GM18909 (cell line): ENCODE measurements around the gene ZNF878.
"Not testable (repeated sequence)": the region's sequence is repeated elsewhere in the genome, so short reads cannot be mapped to it uniquely, and the experiment has no call there.

Experiments
- ATAC-seq: cut with Tn5 transposase; IDR thresholded peaks from one replicate; pipeline ENCODE4 v1.9.1; 2021; ENCODE audit warnings: mild to moderate bottlenecking; ENCODE audit not compliant: unreplicated experiment, poor library complexity

ZNF878 gene

DNA sequence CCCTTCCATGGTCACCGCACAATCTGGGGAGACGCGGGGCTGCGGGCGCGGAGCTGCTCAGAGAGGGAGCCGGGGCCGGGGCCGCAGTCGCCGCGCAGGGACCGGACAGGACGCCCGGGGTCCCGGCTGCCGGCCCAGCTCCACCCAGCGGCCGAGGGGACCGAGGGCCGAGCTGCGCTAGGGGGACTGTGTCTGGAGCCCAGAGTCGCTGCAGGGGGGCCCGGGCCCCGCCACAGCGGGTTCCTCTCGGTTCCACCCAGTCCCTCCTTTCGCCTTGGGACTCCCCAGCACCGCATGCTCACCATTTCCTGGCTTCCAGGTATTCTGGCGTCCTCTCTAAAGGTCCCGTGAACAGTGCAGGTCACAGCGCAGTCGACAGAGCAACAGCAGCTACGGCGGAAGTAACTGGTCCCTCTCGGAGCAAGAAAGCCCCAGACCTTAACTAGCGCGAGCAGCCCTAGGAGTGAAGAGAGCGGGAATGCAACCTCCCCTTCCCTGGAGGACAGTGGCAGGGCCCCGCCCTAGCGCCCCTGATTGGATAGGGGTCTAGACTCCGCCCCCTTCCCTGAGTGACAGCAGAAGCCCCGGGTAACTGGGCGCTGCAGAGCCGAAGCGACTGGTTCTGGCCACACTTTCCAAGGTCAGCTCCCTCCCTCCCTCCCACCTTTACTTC is at the start of gene ZNF878:
ZNF878 (minus strand) TSS at position 465 of the 673 bp plus-strand sequence; CDS start at position 305, 160 bp downstream.
- ATAC-seq = peak; percentile 89

DNA sequence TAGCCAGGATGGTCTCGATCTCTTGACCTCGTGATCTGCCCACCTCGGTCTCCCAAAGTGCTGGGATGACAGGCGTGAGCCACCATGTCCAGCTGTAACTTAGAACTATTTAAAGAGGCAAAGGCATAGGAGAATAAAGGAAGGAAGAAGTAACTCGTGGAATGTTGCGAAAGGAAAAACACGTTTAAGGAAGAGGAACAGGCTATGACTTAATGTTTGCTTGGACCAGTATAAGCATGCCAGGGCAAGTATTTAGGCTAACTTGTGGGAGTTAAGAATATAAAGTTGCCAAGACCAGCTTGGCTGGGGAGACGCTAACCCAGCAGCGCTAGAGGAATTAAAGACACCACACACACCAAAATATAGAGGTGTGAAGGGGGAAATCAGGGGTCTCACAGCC is 45.3 kb upstream of the ZNF878 start:
- no peak for ATAC-seq

GRCh38 chr19:12095111-12095790 is 42.5 kb upstream of the ZNF878 start:
- no peak for ATAC-seq

DNA sequence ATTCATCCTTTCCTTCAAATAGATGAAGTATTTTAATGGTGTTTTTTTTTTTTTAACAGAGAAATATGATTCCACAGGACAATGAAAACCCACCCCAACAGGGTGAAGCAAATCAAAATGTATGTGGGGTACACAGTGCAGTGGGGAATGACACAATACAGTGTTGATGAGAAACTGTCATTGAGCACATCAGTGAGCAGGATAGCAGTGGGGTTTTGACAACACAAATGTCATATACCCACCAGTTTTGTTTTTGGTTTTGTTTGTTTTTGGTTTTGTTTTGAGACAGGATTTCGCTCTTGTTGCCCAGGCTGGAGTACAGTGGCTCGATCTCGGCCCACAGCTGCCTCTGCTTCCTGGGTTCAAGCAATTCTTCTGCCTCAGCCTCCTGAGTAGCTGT is 41.0 kb upstream of the ZNF878 start:
- ATAC-seq = no peak

- no peak for ATAC-seq
These were observed 40.2 kb upstream of the ZNF878 start for GRCh38 chr19:12092956-12093355.

GRCh38 chr19:12092065-12092867 is 39.5 kb upstream of the ZNF878 start:
- peak; percentile 56 for ATAC-seq

DNA sequence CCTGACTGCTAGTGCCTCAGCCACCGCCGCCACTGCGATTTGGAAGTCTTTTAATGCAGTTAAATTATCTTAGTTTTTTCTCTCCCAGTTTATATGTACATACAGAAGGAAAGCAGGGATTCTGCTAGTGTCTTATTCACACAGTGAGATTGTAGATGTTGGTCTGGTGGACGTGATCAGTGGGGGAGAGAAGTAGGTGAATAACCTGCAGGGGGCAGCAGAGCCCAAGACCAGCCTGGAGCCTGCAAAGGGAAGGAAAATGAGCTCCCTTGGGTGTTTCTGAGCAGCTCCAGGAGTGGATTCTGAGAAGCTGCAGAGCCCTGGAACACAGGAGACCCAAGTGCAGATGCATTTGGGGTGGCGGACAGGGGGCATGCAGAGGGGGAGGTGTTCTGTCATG is 38.0 kb upstream of the ZNF878 start:
- no peak for ATAC-seq

DNA sequence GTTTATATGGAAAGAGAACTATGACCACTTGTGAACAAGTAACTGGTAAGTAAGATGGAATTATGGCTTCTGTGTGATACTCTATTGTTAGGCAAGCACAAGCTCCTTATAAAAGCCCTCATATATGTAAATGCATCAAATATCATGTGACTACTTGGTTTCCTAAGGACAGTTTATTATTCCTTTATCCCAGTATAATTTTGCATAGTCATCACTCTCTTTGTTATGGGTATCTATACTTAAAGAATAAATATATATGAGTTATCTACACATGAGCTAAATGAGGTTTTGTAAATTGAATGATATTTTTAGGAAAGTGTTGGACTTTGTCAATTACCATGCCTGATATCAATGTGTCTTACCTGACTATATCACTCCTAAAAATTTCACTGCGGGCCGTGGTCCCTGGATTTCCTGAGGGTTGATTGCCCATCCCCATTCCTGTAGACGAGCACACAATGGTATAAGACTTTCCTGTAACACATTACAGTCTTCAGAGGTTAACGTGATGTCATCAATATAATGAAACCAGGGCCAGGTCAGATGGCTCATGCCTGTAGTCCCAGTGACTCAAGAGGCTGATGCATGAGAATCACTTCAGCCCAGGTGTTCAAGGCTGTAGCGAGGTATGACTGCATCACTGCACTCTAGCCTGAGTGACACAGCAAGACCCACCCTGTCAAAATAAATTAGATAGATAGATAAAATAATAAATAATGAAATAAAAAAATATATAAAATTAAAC is 32.5 kb upstream of the ZNF878 start:
- no peak for ATAC-seq

GRCh38 chr19:12083336-12083735 is 30.6 kb upstream of the ZNF878 start:
- not testable (repeated sequence) for ATAC-seq

DNA sequence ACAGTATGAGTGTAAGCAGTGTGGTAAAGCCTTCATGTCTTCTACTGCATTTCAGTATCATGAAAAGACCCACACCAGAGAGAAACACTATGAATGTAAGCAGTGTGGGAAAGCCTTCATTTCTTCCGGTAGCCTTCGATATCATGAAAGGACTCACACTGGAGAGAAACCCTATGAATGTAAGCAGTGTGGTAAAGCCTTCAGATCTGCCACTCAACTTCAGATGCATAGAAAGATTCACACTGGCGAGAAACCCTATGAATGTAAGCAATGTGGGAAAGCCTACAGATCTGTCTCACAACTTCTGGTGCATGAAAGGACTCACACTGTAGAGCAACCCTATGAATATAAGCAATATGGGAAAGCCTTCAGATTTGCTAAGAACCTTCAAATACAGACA is 24.6 kb upstream of the ZNF878 start:
- ATAC-seq = no peak

GRCh38 chr19:12076331-12076730 is 23.6 kb upstream of the ZNF878 start:
- not testable (repeated sequence) for ATAC-seq

DNA sequence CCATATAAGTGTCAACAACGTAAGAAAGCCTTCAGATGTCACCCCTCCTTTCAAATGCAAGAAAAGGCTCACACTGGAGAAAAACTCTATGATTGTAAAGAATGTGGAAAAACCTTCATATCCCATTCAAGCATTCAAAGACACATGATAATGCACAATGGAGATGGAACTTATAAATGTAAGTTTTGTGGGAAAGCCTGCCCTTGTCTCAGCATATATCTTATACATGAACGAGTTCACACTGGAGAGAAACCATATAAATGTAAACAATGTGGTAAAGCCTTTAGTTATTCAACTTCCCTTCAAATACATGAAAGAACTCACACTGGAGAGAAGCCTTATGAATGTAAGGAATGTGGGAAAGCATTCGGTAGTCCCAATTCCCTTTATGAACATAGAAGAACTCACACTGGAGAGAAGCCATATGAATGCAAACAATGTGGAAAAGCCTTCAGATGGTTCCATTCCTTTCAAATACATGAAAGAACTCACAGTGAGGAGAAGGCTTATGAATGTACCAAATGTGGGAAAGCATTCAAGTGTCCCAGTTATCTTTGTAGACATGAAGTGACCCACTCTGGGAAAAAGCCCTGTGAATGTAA is 22.9 kb upstream of the ZNF878 start:
- ATAC-seq = no peak

DNA sequence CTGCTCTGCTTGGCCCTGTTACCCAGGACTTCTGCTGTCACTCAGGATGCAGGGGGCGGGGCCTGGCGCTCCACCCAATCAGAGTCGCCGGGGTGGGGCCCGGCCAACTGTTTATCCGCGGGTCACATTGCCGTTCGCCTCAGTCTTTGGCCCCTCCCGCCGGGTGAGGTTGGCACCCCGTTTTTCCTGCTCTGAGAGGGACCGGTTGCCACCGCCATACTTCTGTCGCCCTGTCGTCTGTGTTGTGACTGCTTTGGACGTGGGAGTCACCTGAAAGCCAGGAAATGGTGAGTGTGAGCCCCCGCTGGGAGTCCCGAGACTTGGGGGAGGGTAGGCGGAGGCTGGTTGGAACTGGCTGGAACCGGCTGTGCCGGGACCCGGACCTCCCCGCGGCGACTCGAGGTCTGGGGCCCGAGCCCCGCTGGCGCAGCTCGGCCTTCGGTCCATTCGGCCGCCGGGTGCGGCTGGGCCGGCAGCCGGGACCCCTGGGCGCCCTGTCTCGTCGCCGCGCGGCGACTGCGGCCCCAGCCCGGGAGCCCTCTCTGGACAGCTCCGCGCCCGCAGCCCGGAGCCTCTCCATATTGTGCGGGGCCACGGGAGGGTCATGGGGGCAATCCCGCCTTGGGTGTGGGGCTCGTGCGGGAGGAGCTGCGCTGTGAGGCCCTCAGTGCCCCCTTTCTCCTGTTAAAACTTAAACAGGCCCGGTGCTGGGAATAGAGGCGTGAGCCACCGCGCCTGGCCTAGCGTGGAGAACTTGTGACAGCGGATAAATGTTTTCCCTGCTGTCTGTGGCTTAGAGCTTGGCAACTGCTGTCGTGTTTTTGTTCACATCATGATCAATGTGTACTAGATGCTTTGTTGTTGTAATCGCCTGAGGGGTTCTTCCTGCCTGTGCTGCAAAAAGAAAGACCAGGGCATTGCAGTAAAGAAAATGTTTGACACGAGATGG is 12.1 kb upstream of the ZNF878 start, which contains the start of gene ZNF844:
ZNF844 (plus strand) TSS at position 142 of the 949 bp plus-strand sequence; CDS start at position 285, 143 bp downstream.
- ATAC-seq = peak; percentile 93

- no peak for ATAC-seq
These were observed 3.0 kb upstream of the ZNF878 start for GRCh38 chr19:12055784-12056183.

- ATAC-seq = peak; percentile 22
These were observed 667 bp downstream of the ZNF878 start for GRCh38 chr19:12052091-12052496.

DNA sequence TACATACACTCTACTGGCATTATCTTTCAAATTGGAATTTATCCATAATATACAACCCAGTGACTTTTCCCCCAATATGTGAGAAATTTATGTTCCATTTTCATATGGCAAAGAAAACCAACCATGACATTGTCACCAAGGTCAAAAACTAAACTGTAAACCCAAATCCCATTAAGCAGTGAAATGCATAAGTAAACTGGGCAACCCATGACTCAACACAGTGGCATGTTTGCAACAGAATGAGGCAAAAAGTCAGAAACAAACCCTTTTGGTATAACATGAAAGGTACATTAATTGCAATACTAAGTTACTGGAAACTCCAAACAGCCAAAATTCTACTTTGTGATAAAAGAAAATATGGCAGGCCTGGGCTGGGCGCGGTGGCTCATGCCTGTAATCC is 4.9 kb downstream of the ZNF878 start:
- no peak for ATAC-seq

GRCh38 chr19:12043752-12044422 is 8.9 kb downstream of the ZNF878 start:
- ATAC-seq = no peak

DNA sequence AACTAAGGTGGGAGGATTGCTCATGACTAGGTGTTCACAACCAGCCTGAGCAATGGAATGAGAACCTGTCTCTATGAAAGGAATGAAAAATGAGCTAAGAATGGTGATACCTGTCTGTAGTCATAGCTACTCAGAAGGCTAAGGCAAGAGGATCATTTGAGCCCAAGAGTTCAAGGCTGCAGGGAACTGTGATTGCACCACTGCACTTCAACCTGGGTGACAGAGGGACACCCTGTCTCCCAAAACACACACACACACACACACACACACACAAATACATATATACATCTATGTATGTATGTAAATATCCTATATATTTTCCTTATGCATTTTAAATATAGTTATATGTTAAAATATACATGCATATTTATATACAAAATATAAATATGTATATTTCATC is 9.9 kb downstream of the ZNF878 start:
- no peak for ATAC-seq
